GM12872 (cell line): ENCODE measurements around the gene PSTPIP2.

ENCODE experiments used
- TF ChIP-seq, protein P1 (sequence below): IDR thresholded peaks from 3 replicates; pipeline ENCODE4 v1.5.1; 2011; ENCODE audit warnings: low read depth, mild to moderate bottlenecking, low read length, moderate library complexity; ENCODE audit not compliant: insufficient read depth

The PSTPIP2 gene

DNA sequence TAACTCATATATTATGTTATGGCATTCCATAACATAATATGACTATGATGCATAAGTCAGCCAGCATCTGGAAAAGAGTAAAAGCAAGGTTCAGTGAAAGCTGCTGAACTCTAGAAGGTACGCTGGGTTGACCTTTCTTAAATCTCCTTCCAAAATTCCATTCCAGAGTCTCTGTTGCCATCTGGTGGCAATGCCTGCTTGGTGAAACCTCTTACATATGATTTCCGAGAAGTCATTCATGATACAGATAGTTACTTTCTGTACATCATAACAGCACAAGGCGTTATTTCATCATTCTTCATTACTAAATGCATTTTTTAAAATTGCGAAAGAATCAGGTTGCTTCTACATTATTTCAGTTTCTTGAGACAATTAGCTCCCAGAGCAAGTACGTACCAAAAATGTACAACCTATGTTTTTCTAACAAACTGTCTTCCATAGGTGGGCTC is 97.9 kb downstream of the PSTPIP2 start:
- TF ChIP-seq, protein P1, sequence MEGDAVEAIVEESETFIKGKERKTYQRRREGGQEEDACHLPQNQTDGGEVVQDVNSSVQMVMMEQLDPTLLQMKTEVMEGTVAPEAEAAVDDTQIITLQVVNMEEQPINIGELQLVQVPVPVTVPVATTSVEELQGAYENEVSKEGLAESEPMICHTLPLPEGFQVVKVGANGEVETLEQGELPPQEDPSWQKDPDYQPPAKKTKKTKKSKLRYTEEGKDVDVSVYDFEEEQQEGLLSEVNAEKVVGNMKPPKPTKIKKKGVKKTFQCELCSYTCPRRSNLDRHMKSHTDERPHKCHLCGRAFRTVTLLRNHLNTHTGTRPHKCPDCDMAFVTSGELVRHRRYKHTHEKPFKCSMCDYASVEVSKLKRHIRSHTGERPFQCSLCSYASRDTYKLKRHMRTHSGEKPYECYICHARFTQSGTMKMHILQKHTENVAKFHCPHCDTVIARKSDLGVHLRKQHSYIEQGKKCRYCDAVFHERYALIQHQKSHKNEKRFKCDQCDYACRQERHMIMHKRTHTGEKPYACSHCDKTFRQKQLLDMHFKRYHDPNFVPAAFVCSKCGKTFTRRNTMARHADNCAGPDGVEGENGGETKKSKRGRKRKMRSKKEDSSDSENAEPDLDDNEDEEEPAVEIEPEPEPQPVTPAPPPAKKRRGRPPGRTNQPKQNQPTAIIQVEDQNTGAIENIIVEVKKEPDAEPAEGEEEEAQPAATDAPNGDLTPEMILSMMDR, result peak; percentile 53; the same call in 2 of the 3 replicates

DNA sequence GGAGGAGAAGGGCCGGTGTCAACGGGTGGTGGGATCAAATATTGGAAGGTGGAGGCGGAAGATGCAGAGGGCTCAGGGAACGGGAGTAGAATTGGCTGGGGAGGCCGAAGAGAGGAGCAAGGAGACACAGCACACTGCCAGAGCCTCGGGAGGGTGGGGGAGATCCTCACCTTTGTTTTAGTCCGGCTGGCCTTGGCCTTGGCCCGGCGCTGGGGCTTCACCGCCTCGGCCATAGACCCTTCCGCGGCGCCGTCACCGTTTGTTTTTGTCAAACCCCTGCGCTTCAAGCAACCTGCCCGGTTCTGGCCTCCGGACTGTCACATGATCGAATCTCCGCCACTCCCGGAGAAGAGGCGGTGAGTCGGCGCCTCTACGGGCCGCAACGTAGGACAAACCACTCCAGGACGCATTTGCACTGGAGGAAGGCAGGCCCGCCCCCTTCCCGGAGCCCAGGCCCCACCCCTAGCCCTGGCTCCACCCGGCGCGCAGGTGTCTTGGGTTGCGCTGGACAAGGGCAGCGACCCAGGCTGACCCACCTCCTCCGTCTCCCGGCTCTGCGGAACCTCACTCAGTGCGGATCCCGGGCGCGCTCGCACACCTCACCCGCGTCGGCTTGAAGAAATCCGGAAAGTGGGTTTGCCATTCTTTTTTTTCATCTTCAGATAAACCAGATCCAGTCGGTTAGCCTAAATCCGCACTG is 104.9 kb downstream of the PSTPIP2 start, which contains the start of gene EPG5:
Gene EPG5 (minus strand): TSS at position 323 of the 700 bp plus-strand sequence. CDS start 90 bp downstream, at position 233.
- TF ChIP-seq, protein P1, result no peak

DNA sequence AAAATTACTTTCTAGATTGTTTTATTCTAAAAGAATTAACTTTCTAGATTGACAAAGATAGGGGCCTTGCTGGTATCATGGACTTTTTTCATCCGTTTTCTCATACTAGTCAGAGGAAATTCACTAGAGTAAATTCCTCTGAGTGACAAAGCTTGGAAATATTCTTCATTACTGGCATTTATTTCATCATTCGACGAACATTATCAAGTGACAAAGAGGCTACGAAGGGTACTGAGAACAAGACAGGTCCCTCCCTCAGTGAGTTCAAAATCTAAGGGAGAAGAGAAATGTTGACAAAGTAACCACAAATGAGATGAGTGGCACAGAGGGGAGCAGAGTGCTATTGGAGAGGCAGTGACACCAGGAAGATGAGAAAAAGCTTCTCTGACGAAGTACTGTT is 109.2 kb downstream of the PSTPIP2 start:
- TF ChIP-seq, protein P1, result no peak

DNA sequence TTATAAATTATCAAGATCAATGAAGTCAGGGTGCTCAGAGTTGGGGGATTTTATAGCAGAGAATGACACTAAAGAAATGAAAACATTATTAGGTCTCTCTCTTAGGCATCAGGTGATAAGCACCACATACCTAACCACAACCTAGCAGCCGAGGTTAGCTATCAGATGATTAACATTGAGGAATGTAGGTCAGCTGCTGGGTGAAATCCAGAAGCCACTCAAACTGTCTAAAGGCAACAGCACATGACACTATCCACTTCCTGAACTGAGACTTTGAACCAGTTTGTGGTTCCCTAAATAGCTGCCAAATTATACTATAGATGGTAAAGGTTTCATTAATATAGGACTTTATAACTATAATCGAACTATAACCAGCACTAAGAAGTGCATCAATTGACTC is 109.6 kb downstream of the PSTPIP2 start:
- TF ChIP-seq, protein P1, result no peak

DNA sequence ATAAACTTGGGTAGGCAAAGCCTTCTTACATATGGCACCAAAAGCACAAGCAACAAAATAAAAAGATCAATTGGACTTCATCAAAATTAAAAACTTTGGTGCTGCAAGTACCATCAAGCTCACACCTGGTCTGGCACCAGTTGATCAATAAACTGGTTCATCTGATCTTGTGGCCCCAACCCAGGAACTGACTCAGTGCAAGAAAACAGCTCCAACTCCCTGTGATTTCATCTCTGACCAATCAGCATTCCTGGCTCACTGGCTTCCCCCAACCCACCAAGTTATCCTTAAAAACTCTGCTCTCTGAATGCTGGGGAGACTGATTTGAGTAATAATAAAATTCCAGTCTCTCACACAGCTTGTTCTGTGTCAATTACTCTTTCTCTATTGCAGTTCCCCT is 113.3 kb downstream of the PSTPIP2 start:
- TF ChIP-seq, protein P1, result no peak

DNA sequence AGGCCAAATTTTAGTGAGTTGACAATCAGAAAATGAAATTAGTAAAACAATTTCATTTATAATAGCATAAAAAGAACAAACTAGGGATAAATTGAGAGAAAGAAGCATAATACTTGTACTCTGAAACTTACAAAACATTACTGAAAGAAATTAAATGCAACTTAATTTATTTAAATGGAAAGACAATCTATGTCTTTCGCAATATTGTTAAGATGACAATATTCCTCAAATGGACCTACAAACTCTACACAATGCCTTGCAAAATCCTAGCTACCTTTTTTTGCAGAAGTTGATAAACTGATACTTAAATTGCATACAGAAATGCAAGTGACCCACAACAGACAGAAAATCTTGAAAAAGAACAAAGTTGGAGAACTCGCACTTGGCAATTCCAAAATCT is 114.0 kb downstream of the PSTPIP2 start:
- TF ChIP-seq, protein P1, result no peak

DNA sequence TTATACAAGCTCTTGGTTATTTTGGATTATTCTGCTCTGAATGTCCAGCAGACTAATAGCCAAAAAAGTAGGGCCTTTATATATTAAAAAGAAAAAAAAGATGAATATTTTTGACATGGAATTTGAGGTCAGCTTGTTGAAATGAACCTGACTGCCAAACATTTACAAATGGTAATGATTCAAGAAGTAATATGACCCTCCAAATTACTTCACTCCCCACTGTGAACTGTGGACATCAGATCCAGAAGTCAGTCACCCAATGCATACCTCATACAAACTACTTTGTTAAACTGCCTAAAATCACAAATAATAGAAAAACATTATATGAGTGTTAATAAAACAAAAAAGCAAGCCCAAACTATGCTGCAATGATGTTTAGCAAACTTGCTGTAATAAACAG is 115.0 kb downstream of the PSTPIP2 start:
- TF ChIP-seq, protein P1, result no peak
